ENCODE measurements around the gene AIP. TPM values are rescaled to one million over a fixed set of nuclear protein-coding genes. Genes with fewer than 3 reads are reported as not detected.

The AIP gene
- total RNA-seq: 100 to 1,000 TPM; 115 to 117 TPM
- polyA plus RNA-seq (2013, experiment 1 of 2): 122 TPM
- 126 TPM for polyA plus RNA-seq (2013, experiment 2 of 2)
- total RNA-seq: 32.2 to 127 (median 83.5) reads per million in 172 experiments

DNA sequence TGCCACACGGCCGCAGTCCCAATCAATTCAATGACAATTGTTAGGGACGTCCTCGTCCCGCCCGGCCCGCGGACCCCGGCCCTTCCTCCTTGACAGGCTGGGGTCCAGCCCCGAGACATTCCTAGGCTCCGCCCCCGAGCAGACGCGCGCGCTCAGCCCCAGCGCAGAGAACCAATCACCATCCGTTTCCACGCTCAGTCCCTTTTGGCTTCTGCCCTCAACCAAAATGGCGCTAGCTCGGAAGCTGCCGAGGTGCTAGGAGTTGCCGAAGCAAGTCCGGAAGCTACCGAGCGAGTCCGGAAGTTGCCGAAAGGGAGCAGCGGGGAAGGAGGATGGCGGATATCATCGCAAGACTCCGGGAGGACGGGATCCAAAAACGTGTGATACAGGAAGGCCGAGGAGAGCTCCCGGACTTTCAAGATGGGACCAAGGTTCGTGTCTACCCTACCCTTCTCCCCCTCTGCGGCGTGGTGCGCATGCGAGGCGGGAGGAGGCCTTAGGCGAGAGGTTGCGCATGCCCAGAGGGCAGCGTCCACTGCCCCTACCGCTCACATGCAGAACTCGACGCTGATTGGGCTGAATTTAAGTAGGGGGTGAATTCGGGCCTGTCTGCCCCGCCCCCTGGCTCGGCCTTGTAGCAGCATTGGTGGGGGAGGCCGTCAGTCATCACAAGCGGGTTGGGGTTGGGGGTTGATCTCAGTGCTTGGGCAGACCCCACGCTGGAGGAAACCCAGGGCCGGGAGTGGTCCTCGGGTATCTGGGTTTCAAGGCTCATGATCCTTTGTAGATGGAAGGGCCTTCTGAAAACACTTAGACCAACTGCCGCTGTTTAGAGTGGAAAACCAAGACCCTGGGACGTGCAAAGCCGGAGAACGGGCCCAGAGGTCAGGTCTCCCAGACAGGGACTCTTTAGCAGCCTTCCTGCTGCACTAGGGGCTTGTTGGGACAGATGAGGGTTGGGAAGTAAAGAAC, at the start of gene AIP:
TSS of gene AIP (plus strand) at position 200 of the 972 bp plus-strand sequence. CDS start at position 333, 133 bp downstream.
- peaks cover 43% of the 10 kb centered on the region for H3K36me3 Mint-ChIP-seq (ENCODE audit: low read depth)

DNA sequence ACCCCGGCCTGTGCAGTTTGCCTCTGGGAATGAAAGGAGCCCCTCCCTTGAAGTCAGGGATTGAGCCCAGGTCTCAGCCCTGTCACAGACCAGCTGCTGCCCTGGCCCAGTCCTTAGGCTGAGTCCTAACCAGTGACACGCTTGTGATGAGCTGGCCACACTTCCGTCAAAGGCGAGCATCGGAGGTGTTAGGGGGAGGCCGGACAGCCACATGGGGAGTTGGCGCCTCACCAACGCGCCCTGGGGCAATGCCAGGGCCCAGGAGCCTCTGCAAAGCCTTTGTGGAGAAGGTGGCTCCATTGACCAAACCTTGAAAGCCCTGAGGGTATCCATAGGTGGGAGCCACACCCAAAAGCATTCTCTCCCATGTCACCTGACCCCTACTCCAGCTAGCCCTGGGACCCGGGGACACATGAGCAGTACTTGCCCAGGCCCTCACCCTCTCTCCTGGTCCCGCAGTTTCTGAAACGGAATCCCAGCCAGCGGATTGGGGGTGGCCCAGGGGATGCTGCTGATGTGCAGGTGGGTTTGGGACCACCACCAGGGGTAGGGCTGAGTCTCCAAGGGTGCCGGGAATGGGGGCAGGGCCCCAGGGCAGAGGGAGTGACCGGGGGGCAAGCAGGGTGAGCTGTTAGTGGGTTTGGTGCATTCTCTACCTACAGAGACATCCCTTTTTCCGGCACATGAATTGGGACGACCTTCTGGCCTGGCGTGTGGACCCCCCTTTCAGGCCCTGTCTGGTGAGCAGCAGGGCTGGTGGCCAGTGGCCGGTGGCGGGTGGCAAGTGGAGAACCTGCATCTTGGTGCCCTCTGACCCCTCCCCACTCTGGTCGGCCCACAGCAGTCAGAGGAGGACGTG, 49.1 kb upstream of the AIP start:
- Mint-ChIP-seq H3K4me1 (ENCODE audit: low read depth) (peaks cover 47% of the 10 kb centered on the region), H3K9me3 (no peaks in the 10 kb centered on the region), H3K4me3 (peak overlapping the region; percentile 66), H3K36me3 (ENCODE audit: low read depth) (peaks cover 67% of the 10 kb centered on the region), H3K27me3 (no peaks in the 10 kb centered on the region), H3K27ac (peak overlapping the region; percentile 78)
- ATAC-seq (ENCODE audit: poor library complexity) (no peak), DNase-seq (peak in 3 of 14 experiments; percentile 37 to 59 (median 51))
- H3K27ac ChIP-seq (ENCODE audit: low read depth in 1 of 2, low read length in 2 of 2): peak overlapping the region; percentile 52 to 94
- no peak overlapping the region for H3K4me3 ChIP-seq (ENCODE audit: low read length)
- no peaks in the 10 kb centered on the region for H3K27me3 ChIP-seq (ENCODE audit: control insufficient read depth in 1 of 2, insufficient read depth in 2 of 2, low read length in 2 of 2)
- peaks cover 62% of the 10 kb centered on the region for H3K36me3 ChIP-seq (ENCODE audit: insufficient read depth, low read length)
- POLR2A ChIA-PET: interaction anchor here (0.8 to 17.7 kb wide), 12 partner anchors 9 to 82 kb away, joined by 3 to 411 read pairs (median 8); partner anchors contain the start of genes AIP, CARNS1, POLD4 and PPP1CA
- TF ChIP-seq, protein P1, sequence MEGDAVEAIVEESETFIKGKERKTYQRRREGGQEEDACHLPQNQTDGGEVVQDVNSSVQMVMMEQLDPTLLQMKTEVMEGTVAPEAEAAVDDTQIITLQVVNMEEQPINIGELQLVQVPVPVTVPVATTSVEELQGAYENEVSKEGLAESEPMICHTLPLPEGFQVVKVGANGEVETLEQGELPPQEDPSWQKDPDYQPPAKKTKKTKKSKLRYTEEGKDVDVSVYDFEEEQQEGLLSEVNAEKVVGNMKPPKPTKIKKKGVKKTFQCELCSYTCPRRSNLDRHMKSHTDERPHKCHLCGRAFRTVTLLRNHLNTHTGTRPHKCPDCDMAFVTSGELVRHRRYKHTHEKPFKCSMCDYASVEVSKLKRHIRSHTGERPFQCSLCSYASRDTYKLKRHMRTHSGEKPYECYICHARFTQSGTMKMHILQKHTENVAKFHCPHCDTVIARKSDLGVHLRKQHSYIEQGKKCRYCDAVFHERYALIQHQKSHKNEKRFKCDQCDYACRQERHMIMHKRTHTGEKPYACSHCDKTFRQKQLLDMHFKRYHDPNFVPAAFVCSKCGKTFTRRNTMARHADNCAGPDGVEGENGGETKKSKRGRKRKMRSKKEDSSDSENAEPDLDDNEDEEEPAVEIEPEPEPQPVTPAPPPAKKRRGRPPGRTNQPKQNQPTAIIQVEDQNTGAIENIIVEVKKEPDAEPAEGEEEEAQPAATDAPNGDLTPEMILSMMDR (IDR thresholded peaks at IDR 0.05): no peak
- no peaks in the 10 kb centered on the region for H3K9me3 ChIP-seq (ENCODE audit: control insufficient read depth in 1 of 2, insufficient read depth in 1 of 2, low read length in 2 of 2)
- peaks cover 77% of the 10 kb centered on the region for H3K4me1 ChIP-seq (ENCODE audit: insufficient read depth, low read length)
- intact Hi-C loops (cut with DNase I, micrococcal nuclease): loop anchor here in 1 of 2 experiments (2.0 kb wide), 1 partner anchor 27 kb away; no protein-coding TSS in a partner anchor
- CTCF ChIA-PET: interaction anchor here (0.6 kb wide), 1 partner anchor 10 kb away, joined by 3 read pairs; no protein-coding TSS in a partner anchor

More for the DNA sequence above, at the start of gene AIP:
- Mint-ChIP-seq H3K27me3 (no peaks in the 10 kb centered on the region), H3K4me1 (ENCODE audit: low read depth) (peaks cover 56% of the 10 kb centered on the region), H3K4me3 (peak within 1 kb of the TSS; percentile 91), H3K27ac (peak within 1 kb of the TSS; percentile 95), H3K9me3 (no peaks in the 10 kb centered on the region)
- H3K4me3 ChIP-seq (ENCODE audit: low read length): peak within 1 kb of the TSS; percentile 80
- H3K27ac ChIP-seq (ENCODE audit: low read depth in 1 of 2, low read length in 2 of 2): peak within 1 kb of the TSS; percentile 90
- TF ChIP-seq, protein P1 (IDR thresholded peaks at IDR 0.05): peak; percentile 37
- peak; percentile 94 to 99 (median 97) for DNase-seq
- peak; percentile 77 for ATAC-seq (ENCODE audit: poor library complexity)
- peaks cover 63% of the 10 kb centered on the region for H3K4me1 ChIP-seq (ENCODE audit: insufficient read depth, low read length)
- no peaks in the 10 kb centered on the region for H3K9me3 ChIP-seq (ENCODE audit: control insufficient read depth in 1 of 2, insufficient read depth in 1 of 2, low read length in 2 of 2)
- CTCF ChIA-PET: interaction anchor here (0.7 to 1.9 kb wide), 5 partner anchors 15 to 94 kb away, joined by 3 to 8 read pairs (median 5); partner anchors contain the start of genes PPP1CA and TMEM134
- no peaks in the 10 kb centered on the region for H3K27me3 ChIP-seq (ENCODE audit: control insufficient read depth in 1 of 2, insufficient read depth in 2 of 2, low read length in 2 of 2)
- peaks cover 16% of the 10 kb centered on the region for H3K36me3 ChIP-seq (ENCODE audit: insufficient read depth, low read length)
- intact Hi-C loops (cut with DNase I, micrococcal nuclease): loop anchor here (1.0 to 10.0 kb wide), 5 partner anchors 14 to 198 kb away; partner anchors contain the start of genes ANKRD13D (in 1 of the 2), CARNS1 (in 1 of the 2) and TMEM134 (in 1 of the 2)
- POLR2A ChIA-PET: interaction anchor here (0.6 to 5.5 kb wide), 32 partner anchors 8 to 243 kb away, joined by 3 to 110 read pairs (median 6); partner anchors contain the start of genes ANKRD13D, CLCF1, PITPNM1 and POLD4
